Measurements from ENCODE around the gene RANBP10.

Gene RANBP10

GRCh38 chr16:67736858-67737257 lies 69.5 kb downstream of the RANBP10 start:
- no peak for TF ChIP-seq TCF4 (CRISPR knock-in tag; IDR thresholded peaks at IDR 0.05; ENCODE audit: borderline replicate concordance)
- ATAC-seq: no peak

- ATAC-seq: no peak
- no peak for TF ChIP-seq PPARA (CRISPR knock-in tag; IDR thresholded peaks at IDR 0.05; ENCODE audit: borderline replicate concordance)
- no peak for TF ChIP-seq ESRRG (CRISPR knock-in tag; IDR thresholded peaks at IDR 0.05)
- TF ChIP-seq, protein P1, sequence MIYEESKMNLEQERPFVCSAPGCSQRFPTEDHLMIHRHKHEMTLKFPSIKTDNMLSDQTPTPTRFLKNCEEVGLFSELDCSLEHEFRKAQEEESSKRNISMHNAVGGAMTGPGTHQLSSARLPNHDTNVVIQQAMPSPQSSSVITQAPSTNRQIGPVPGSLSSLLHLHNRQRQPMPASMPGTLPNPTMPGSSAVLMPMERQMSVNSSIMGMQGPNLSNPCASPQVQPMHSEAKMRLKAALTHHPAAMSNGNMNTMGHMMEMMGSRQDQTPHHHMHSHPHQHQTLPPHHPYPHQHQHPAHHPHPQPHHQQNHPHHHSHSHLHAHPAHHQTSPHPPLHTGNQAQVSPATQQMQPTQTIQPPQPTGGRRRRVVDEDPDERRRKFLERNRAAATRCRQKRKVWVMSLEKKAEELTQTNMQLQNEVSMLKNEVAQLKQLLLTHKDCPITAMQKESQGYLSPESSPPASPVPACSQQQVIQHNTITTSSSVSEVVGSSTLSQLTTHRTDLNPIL (CRISPR knock-in tag; IDR thresholded peaks at IDR 0.05; ENCODE audit: low read depth): no peak
- TF ChIP-seq TOX (CRISPR knock-in tag; IDR thresholded peaks at IDR 0.05; ENCODE audit: borderline replicate concordance): no peak
- no peak for TF ChIP-seq ARNTL (CRISPR knock-in tag; IDR thresholded peaks at IDR 0.05; ENCODE audit: borderline replicate concordance, low read depth)
- TF ChIP-seq, protein P2, sequence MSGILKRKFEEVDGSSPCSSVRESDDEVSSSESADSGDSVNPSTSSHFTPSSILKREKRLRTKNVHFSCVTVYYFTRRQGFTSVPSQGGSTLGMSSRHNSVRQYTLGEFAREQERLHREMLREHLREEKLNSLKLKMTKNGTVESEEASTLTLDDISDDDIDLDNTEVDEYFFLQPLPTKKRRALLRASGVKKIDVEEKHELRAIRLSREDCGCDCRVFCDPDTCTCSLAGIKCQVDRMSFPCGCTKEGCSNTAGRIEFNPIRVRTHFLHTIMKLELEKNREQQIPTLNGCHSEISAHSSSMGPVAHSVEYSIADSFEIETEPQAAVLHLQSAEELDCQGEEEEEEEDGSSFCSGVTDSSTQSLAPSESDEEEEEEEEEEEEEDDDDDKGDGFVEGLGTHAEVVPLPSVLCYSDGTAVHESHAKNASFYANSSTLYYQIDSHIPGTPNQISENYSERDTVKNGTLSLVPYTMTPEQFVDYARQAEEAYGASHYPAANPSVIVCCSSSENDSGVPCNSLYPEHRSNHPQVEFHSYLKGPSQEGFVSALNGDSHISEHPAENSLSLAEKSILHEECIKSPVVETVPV (CRISPR knock-in tag; IDR thresholded peaks at IDR 0.05): no peak
- no peak for TF ChIP-seq ZNF565 (CRISPR knock-in tag; conservative IDR thresholded peaks at IDR 0.05; ENCODE audit: low read depth)
- no peak for TF ChIP-seq TSHZ2 (CRISPR knock-in tag; IDR thresholded peaks at IDR 0.05)
- no peak for TF ChIP-seq ZC3H10 (CRISPR knock-in tag; IDR thresholded peaks at IDR 0.05)
- TF ChIP-seq TCF4 (CRISPR knock-in tag; IDR thresholded peaks at IDR 0.05; ENCODE audit: borderline replicate concordance): no peak
- no peak for TF ChIP-seq ZNF70 (CRISPR knock-in tag; IDR thresholded peaks at IDR 0.05)
- TF ChIP-seq, protein P3, sequence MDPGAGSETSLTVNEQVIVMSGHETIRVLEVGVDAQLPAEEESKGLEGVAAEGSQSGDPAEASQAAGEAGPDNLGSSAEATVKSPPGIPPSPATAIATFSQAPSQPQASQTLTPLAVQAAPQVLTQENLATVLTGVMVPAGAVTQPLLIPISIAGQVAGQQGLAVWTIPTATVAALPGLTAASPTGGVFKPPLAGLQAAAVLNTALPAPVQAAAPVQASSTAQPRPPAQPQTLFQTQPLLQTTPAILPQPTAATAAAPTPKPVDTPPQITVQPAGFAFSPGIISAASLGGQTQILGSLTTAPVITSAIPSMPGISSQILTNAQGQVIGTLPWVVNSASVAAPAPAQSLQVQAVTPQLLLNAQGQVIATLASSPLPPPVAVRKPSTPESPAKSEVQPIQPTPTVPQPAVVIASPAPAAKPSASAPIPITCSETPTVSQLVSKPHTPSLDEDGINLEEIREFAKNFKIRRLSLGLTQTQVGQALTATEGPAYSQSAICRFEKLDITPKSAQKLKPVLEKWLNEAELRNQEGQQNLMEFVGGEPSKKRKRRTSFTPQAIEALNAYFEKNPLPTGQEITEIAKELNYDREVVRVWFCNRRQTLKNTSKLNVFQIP (CRISPR knock-in tag; IDR thresholded peaks at IDR 0.05; ENCODE audit: borderline replicate concordance, low read depth): no peak
- no peak for TF ChIP-seq ZNF8 (CRISPR knock-in tag; IDR thresholded peaks at IDR 0.05)
- no peak for TF ChIP-seq ISL1 (CRISPR knock-in tag; IDR thresholded peaks at IDR 0.05)
- TF ChIP-seq OSR1 (CRISPR knock-in tag; IDR thresholded peaks at IDR 0.05): no peak
Measured at GRCh38 chr16:67734731-67735201, 71.6 kb downstream of the RANBP10 start.

GRCh38 chr16:67733734-67734470 lies 72.5 kb downstream of the RANBP10 start:
- TF ChIP-seq PATZ1 (CRISPR knock-in tag; IDR thresholded peaks at IDR 0.05; ENCODE audit: borderline replicate concordance) (no peak), ISL1 (CRISPR knock-in tag; IDR thresholded peaks at IDR 0.05) (no peak)
- TF ChIP-seq, protein P1 (CRISPR knock-in tag; IDR thresholded peaks at IDR 0.05; ENCODE audit: low read depth): no peak
- no peak for ATAC-seq

Data from SK-N-SH treated with all-trans-retinoic acid at 6 μM for 48 hours (cell line).